Measurements from ENCODE around the gene PARP14.
A peak's percentile ranks its signal among the peaks of the same experiment; 100 is the strongest.

The PARP14 gene

DNA sequence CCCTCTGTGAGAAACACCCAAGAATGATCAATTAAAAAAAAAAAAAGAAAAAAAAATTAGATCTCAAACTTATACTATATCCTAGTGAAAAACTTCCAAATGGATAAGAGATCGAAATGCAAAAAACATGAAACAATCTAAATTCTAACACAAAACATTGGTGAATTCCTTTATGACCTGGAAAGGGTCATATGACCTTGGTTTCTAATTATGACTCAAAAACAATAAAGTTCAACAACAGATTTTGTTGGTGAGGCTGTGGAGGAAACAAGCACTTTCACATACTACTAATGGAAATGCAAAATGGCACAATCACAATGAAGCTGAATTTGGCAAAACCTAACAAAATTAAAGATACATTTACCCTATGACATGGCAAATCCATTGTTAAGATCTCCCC, 67.7 kb downstream of the PARP14 start:
- DNase-seq (ENCODE audit: low read depth), result no peak
- no peak overlapping the region for H3K4me3 ChIP-seq (ENCODE audit: low read depth, low read length)
- TF ChIP-seq, protein P1, sequence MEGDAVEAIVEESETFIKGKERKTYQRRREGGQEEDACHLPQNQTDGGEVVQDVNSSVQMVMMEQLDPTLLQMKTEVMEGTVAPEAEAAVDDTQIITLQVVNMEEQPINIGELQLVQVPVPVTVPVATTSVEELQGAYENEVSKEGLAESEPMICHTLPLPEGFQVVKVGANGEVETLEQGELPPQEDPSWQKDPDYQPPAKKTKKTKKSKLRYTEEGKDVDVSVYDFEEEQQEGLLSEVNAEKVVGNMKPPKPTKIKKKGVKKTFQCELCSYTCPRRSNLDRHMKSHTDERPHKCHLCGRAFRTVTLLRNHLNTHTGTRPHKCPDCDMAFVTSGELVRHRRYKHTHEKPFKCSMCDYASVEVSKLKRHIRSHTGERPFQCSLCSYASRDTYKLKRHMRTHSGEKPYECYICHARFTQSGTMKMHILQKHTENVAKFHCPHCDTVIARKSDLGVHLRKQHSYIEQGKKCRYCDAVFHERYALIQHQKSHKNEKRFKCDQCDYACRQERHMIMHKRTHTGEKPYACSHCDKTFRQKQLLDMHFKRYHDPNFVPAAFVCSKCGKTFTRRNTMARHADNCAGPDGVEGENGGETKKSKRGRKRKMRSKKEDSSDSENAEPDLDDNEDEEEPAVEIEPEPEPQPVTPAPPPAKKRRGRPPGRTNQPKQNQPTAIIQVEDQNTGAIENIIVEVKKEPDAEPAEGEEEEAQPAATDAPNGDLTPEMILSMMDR (conservative IDR thresholded peaks at IDR 0.05; ENCODE audit: low read depth, low read length), result no peak

DNA sequence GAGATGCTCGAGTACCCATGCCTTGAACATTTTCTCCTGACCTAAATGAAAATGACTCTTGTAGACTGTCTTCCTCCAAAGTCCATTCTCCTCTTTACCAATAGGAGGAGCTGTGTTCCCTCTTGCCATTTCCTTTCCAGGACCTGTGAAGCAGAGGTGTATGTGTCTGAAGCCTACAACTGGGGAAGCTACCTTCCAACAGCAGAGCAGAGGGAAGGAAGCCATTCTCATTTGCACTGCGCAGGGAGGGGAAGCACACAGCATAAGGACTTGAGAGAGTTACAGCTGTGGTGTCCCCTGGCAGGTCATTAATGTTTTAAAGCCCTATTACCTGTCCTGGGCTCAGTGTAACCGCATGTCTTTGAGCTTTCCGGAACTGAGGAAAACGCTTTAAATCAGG, 74.3 kb downstream of the PARP14 start:
- TF ChIP-seq, protein P1 (conservative IDR thresholded peaks at IDR 0.05; ENCODE audit: low read depth, low read length), result peak; percentile 94
- H3K4me3 ChIP-seq (ENCODE audit: low read depth, low read length), result no peak overlapping the region
- peak; percentile 80 for DNase-seq (ENCODE audit: low read depth)

DNA sequence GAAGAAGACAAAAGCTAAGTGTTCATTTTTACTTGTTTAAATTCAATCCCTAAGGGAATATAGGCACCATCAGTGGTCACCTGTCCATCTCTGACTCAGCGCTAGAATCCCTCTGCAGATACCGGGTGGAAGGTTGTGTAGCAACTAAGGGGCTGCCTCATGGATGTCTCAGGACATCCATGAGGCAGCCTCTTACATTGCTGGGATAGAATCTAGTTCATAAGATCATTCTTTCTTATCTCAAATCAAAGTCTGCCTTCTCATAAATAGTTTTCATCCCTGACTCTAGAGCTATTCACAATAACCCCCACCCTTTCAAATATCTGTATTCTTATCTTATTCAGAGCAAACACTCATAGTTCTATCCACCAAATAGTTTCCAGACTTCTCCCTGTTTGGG, 74.9 kb downstream of the PARP14 start:
- TF ChIP-seq, protein P1 (conservative IDR thresholded peaks at IDR 0.05; ENCODE audit: low read depth, low read length), result no peak
- no peak overlapping the region for H3K4me3 ChIP-seq (ENCODE audit: low read depth, low read length)
- DNase-seq (ENCODE audit: low read depth), result no peak

DNA sequence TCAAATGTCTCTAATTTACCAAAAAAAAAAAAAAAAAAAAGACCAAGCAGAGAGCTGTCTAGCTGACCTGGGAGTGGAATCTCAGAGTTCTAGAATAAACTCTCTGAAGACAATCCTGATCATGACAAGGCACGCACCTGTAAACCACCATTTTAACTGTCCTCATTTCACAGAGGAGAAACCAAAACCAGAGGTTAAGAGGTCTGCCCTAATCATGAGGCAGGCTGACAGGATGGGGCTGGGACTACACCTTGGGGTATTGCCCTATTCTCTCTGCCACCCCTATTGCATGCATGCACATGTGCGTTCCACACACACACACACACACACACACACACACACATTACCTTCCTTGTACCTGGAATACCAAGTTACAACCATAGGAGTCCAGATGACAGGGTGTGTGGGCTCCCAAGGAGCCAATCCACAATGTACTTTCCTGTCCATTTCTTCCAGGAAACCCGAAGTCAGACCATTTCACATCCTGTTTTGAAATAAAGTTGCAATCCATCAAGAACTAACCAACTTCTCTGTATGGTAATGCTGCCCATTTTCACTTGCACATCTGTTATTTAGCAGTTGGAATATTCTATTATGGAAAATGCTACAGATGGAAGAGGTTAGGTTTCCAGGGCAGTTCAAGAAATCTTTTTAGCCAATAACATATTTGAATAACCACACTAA, 78.4 kb downstream of the PARP14 start:
- DNase-seq (ENCODE audit: low read depth), result peak; percentile 15
- TF ChIP-seq, protein P1 (conservative IDR thresholded peaks at IDR 0.05; ENCODE audit: low read depth, low read length), result no peak
- H3K4me3 ChIP-seq (ENCODE audit: low read depth, low read length), result no peak overlapping the region

DNA sequence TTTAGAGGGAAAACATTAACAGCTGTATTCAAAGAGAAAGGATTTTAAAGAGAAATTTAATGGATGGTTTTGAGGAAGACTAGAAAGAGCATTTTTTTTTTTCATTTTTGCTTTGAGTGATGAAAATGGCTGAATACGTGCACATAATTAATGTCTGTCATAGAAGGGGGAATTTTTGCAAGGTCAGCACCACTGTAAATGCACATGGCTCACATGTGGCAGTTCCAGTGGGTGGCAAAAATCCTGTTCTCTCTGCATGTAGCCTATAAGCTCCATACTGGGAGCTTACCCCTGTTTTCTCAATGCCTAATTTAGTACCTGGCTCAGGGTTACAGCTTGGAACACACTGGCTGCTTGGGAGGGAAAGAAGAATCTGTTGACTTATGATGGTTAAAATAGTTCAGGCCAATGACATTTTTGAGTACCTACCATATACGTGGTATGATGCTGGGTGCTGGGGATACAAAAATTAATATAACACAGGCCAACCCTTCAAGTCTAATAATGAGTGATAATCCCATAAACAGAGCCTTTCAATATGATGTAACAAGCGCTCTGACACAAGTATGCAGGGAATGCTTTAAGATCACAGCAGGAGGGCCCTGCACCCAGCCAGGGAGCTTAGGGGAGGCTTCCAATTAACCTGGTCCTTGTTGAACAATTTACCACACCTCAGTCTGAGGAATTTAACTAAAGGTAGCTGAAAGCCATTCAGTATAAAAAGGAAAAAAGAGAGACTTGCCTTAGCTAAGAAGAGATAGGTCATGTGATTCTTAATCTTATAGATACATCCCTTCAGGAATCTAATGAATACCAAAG, 80.0 kb downstream of the PARP14 start:
- H3K4me3 ChIP-seq (ENCODE audit: low read depth, low read length), result no peak overlapping the region
- peak; percentile 74 for DNase-seq (ENCODE audit: low read depth)
- TF ChIP-seq, protein P1 (conservative IDR thresholded peaks at IDR 0.05; ENCODE audit: low read depth, low read length), result no peak

DNA sequence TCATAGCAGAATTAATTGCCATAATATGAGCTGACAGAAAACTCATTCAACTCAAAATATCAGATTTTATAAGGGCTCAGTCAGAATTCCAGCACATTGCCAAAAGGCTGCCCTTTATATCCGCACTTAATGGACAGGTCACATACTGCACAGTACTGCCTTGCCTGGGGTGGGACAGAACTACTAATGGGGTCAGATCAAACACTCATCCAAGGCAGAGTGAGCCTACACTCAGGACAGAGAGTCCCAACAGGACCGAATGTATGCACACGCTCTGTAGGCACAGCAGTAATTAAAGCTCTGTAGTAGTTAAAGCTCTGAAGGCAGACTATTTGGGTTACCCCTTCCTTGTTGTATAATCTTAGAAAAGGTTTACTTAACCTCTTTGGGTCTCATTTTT, 85.8 kb downstream of the PARP14 start:
- DNase-seq (ENCODE audit: low read depth), result no peak
- H3K4me3 ChIP-seq (ENCODE audit: low read depth, low read length), result no peak overlapping the region
- TF ChIP-seq, protein P1 (conservative IDR thresholded peaks at IDR 0.05; ENCODE audit: low read depth, low read length), result no peak

Measured in choroid plexus epithelial cell (primary cell).